Caco-2 (cell line): ENCODE results near the gene HDGFL2. TPM values are rescaled to one million over a fixed set of nuclear protein-coding genes. Genes with fewer than 3 reads are reported as not detected.

Experiments used
- BruUV-seq: library from RNA; stranded (reverse); fragments of 400-500 nt; replicated peaks from 2 replicates; lab custom pipeline; 2021; lab: Mats Ljungman, UMichigan
- CTCF ChIA-PET: fragments of 300-600 bp; sonication (Branson Sonifier 250); formaldehyde crosslinking; loops from one replicate; lab custom pipeline; 2022; ENCODE audit warnings: antibody characterized with exemption; lab: Charles Lee
- POLR2A ChIA-PET: fragments of 300-600 bp; sonication (Branson Sonifier 250); formaldehyde crosslinking; loops from one replicate; lab custom pipeline; 2022; ENCODE audit warnings: antibody characterized with exemption; lab: Charles Lee
- DNase-seq, 2 experiments: peaks; one replicate each; pipeline versions ENCODE4 v3.0.0 to v3.0.0-alpha.2; 2020 to 2022
- H3K27me3 ChIP-seq: replicated peaks from 2 replicates; pipeline ENCODE4 v1.6.0; 2011; ENCODE audit warnings: low read length; ENCODE audit not compliant: control insufficient read depth, insufficient read depth
- H3K36me3 ChIP-seq: 2 replicates; pipeline ENCODE4 v1.5.1; 2011; ENCODE audit warnings: low read length; ENCODE audit not compliant: control insufficient read depth, insufficient read depth
- H3K4me1 ChIP-seq: fragments of 250-450 bp; sonication (Bioruptor Pico); 2 replicates; pipeline ENCODE4 v1.5.1; 2020; ENCODE audit warnings: mild to moderate bottlenecking
- H3K4me3 ChIP-seq: 2 replicates; pipeline ENCODE4 v1.5.1; 2011; ENCODE audit warnings: low read depth, mild to moderate bottlenecking, control low read depth, low read length
- H3K9me3 ChIP-seq: fragments of 250-450 bp; sonication (Bioruptor Pico); 2 replicates; pipeline ENCODE4 v1.5.1; 2020; ENCODE audit warnings: mild to moderate bottlenecking, moderate library complexity
- H3K27ac Mint-ChIP-seq: one replicate; pipeline ENCODE4 v1.8.0; 2022; ENCODE audit warnings: mixed read lengths; ENCODE audit not compliant: unreplicated experiment
- H3K27me3 Mint-ChIP-seq: one replicate; pipeline ENCODE4 v1.8.0; 2022; ENCODE audit warnings: mixed read lengths; ENCODE audit not compliant: insufficient read depth, unreplicated experiment
- H3K36me3 Mint-ChIP-seq: one replicate; pipeline ENCODE4 v1.8.0; 2022; ENCODE audit warnings: mild to moderate bottlenecking, mixed read lengths; ENCODE audit not compliant: insufficient read depth, unreplicated experiment
- H3K4me1 Mint-ChIP-seq: one replicate; pipeline ENCODE4 v1.8.0; 2022; ENCODE audit warnings: low read depth, mixed read lengths; ENCODE audit not compliant: unreplicated experiment
- H3K4me3 Mint-ChIP-seq: one replicate; pipeline ENCODE4 v1.8.0; 2022; ENCODE audit warnings: mild to moderate bottlenecking, moderate library complexity, mixed read lengths; ENCODE audit not compliant: unreplicated experiment
- H3K9me3 Mint-ChIP-seq: one replicate; pipeline ENCODE4 v1.8.0; 2022; ENCODE audit warnings: mixed read lengths; ENCODE audit not compliant: unreplicated experiment
- intact Hi-C: fragments of 100-400 bp; cut with micrococcal nuclease; formaldehyde crosslinking; loops from one replicate; pipeline ENCODE4 v1.10.0; 2022; ENCODE audit not compliant: unreplicated experiment
- total RNA-seq: library from RNA; stranded (reverse); gene quantifications from 2 replicates; pipeline ENCODE4 v1.2.3, GENCODE V29; 2022
- TF ChIP-seq, protein P1 (sequence below), 2 experiments: fragments of 200-600 bp in 1 of 2; IDR thresholded peaks; 1 replicate in 1 of 2; 2 replicates in 1 of 2; pipeline versions ENCODE4 v1.5.1 to v1.8.0; 2011 to 2022; ENCODE audit warnings: antibody characterized with exemption in 1 of 2, control low read depth in 1 of 2, inconsistent platforms in 1 of 2, low read depth in 1 of 2, low read length in 1 of 2, mild to moderate bottlenecking in 1 of 2, moderate library complexity in 1 of 2; ENCODE audit not compliant: insufficient read depth in 1 of 2, severe bottlenecking in 1 of 2, unreplicated experiment in 1 of 2

HDGFL2 gene
- total RNA-seq, 1 experiment from 2014 or later: 70.8 TPM

DNA sequence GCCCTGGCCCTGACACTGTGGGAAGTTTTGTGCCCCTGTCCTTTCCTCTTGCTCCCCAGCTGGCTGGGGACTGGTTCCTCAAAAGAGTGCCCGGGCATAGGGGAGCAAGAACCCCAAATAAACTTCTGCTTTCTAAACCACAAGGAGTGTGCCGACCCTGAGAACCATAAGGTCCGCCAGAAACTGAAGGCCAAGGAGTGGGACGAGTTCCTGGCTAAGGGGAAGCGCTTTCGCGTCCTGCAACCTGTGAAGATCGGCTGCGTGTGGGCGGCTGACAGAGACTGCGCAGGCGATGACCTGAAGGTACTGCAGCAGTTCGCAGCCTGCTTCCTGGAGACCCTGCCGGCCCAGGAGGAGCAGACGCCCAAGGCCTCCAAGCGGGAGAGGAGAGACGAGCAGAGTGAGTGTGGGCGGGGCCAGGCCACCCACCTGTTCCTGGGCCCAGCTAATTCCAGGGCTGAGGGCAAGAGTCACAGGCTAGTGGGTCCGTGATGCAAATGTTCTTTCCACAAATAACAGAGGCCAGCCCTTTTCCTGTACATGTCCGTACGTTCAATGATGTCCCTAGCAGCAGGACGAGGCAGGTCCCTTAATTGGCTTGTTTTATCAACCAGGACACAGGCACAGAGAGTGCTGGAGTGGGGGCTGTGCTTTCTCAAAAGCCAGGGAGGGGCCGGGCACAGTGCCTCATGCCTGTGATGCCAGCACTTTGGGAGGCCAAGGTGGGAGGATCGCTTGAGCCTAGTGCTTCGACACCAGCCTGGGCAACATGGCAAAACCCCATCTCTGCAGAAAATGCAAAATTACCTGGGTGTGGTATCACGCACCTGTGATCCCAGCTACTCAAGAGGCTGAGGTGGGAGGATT lies 40.1 kb upstream of the HDGFL2 start:
- BruUV-seq: no TSS peak
- intact Hi-C loops: no loop called here
- peaks cover 91% of the 10 kb centered on the region for H3K36me3 Mint-ChIP-seq
- no peak overlapping the region for H3K27ac Mint-ChIP-seq
- H3K27me3 Mint-ChIP-seq: no peaks in the 10 kb centered on the region
- no peak overlapping the region for H3K4me3 ChIP-seq
- ChIA-PET CTCF (no interaction called here), POLR2A (no interaction called here)
- H3K27me3 ChIP-seq: no peaks in the 10 kb centered on the region
- peaks cover 3% of the 10 kb centered on the region for H3K36me3 ChIP-seq
- H3K4me3 Mint-ChIP-seq: no peak overlapping the region
- TF ChIP-seq, protein P1, sequence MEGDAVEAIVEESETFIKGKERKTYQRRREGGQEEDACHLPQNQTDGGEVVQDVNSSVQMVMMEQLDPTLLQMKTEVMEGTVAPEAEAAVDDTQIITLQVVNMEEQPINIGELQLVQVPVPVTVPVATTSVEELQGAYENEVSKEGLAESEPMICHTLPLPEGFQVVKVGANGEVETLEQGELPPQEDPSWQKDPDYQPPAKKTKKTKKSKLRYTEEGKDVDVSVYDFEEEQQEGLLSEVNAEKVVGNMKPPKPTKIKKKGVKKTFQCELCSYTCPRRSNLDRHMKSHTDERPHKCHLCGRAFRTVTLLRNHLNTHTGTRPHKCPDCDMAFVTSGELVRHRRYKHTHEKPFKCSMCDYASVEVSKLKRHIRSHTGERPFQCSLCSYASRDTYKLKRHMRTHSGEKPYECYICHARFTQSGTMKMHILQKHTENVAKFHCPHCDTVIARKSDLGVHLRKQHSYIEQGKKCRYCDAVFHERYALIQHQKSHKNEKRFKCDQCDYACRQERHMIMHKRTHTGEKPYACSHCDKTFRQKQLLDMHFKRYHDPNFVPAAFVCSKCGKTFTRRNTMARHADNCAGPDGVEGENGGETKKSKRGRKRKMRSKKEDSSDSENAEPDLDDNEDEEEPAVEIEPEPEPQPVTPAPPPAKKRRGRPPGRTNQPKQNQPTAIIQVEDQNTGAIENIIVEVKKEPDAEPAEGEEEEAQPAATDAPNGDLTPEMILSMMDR (IDR thresholded peaks at IDR 0.05; ENCODE audit: insufficient read depth in 1 of 2, low read depth in 1 of 2, low read length in 1 of 2, severe bottlenecking in 1 of 2, unreplicated experiment in 1 of 2): no peak
- no peaks in the 10 kb centered on the region for H3K9me3 Mint-ChIP-seq
- no peaks in the 10 kb centered on the region for H3K4me1 ChIP-seq
- no peak for DNase-seq
- no peaks in the 10 kb centered on the region for H3K9me3 ChIP-seq
- H3K4me1 Mint-ChIP-seq: no peaks in the 10 kb centered on the region

DNA sequence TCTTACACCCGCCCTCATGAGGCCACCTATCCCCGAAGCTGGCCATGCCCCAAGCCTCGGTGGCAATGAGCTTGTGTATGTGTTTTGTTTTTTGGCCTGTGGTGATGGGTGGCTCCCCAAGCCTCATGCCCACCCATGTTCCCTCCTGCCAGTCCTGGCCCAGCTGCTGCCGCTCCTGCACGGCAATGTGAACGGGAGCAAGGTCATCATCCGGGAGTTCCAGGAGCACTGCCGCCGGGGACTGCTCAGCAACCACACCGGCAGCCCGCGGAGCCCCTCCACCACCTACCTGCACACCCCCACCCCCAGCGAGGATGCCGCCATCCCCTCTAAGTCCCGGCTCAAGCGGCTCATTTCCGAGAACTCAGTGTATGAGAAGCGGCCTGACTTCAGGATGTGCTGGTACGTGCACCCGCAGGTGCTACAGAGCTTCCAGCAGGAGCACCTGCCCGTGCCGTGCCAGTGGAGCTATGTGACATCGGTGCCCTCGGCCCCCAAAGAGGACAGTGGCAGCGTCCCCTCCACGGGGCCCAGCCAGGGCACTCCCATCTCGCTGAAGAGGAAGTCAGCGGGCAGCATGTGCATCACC lies 39.1 kb upstream of the HDGFL2 start:
- Histone ChIP-seq H3K36me3 (peaks cover 3% of the 10 kb centered on the region), H3K4me3 (no peak overlapping the region), H3K9me3 (no peaks in the 10 kb centered on the region), H3K27me3 (no peaks in the 10 kb centered on the region), H3K4me1 (no peaks in the 10 kb centered on the region)
- no peaks in the 10 kb centered on the region for H3K27me3 Mint-ChIP-seq
- TF ChIP-seq, protein P1 (IDR thresholded peaks at IDR 0.05; ENCODE audit: insufficient read depth in 1 of 2, low read depth in 1 of 2, low read length in 1 of 2, severe bottlenecking in 1 of 2, unreplicated experiment in 1 of 2): no peak
- H3K27ac Mint-ChIP-seq: no peak overlapping the region
- peaks cover 93% of the 10 kb centered on the region for H3K36me3 Mint-ChIP-seq
- H3K9me3 Mint-ChIP-seq: no peaks in the 10 kb centered on the region
- ChIA-PET POLR2A (no interaction called here), CTCF (no interaction called here)
- intact Hi-C loops: no loop called here
- no TSS peak for BruUV-seq
- no peaks in the 10 kb centered on the region for H3K4me1 Mint-ChIP-seq
- DNase-seq: no peak
- no peak overlapping the region for H3K4me3 Mint-ChIP-seq

DNA sequence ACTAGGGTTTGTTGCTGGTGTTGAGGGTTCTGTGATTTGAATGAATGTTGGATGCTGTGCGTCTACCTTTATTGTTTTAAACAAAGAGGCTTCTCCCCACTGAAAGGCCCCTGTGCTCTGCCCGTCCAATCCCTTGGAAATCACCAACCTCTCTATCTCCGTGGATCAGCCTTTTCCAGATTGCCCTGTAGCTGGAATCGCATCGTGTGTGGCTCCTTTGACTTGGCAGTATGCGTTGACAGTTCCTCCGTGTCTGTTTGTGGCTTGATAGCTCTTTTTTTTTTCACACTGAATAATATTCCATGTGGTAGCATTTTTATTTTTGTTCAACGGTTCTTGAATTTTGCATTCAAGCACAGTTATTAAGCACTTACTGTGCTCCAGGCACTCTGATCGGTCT lies 37.7 kb upstream of the HDGFL2 start:
- no peaks in the 10 kb centered on the region for H3K9me3 Mint-ChIP-seq
- no peaks in the 10 kb centered on the region for H3K27me3 Mint-ChIP-seq
- Histone ChIP-seq H3K4me3 (no peak overlapping the region), H3K4me1 (no peaks in the 10 kb centered on the region), H3K9me3 (no peaks in the 10 kb centered on the region), H3K27me3 (no peaks in the 10 kb centered on the region), H3K36me3 (peaks cover 3% of the 10 kb centered on the region)
- ChIA-PET CTCF (no interaction called here), POLR2A (interaction anchor here (0.6 kb wide), 1 partner anchor 14 kb away, joined by 3 read pairs; no protein-coding TSS in a partner anchor)
- no peak for DNase-seq
- peaks cover 93% of the 10 kb centered on the region for H3K36me3 Mint-ChIP-seq
- TF ChIP-seq, protein P1 (IDR thresholded peaks at IDR 0.05; ENCODE audit: insufficient read depth in 1 of 2, low read depth in 1 of 2, low read length in 1 of 2, severe bottlenecking in 1 of 2, unreplicated experiment in 1 of 2): no peak
- H3K27ac Mint-ChIP-seq: no peak overlapping the region
- intact Hi-C loops: no loop called here
- H3K4me3 Mint-ChIP-seq: no peak overlapping the region
- no peaks in the 10 kb centered on the region for H3K4me1 Mint-ChIP-seq
- no TSS peak for BruUV-seq
